Endodermal cell (in vitro differentiated cells): ENCODE data around the gene SRRM4. TPM values are rescaled to one million over a fixed set of nuclear protein-coding genes. Genes with fewer than 3 reads are reported as not detected.

Experiments
- DNase-seq: peaks from one replicate; pipeline ENCODE4 v3.0.0-alpha.2; 2017
- H3K27ac ChIP-seq: 2 replicates; pipeline ENCODE4 v1.5.1; 2013; ENCODE audit warnings: mild to moderate bottlenecking, low read depth, low read length, moderate library complexity
- H3K27me3 ChIP-seq: 2 replicates; pipeline ENCODE4 v1.6.1; 2013; ENCODE audit warnings: mild to moderate bottlenecking, low read length, moderate library complexity; ENCODE audit not compliant: insufficient read depth, control insufficient read depth, poor library complexity, severe bottlenecking
- H3K36me3 ChIP-seq: 2 replicates; pipeline ENCODE4 v1.7.0; 2013; ENCODE audit warnings: mild to moderate bottlenecking, low read length, moderate library complexity; ENCODE audit not compliant: control insufficient read depth, insufficient read depth
- H3K4me1 ChIP-seq: one replicate; pipeline ENCODE4 v1.7.0; 2013; ENCODE audit warnings: low read length; ENCODE audit not compliant: control insufficient read depth, insufficient read depth
- H3K4me3 ChIP-seq: 2 replicates; pipeline ENCODE4 v1.5.1; 2013; ENCODE audit warnings: mild to moderate bottlenecking, low read length, moderate library complexity
- H3K9ac ChIP-seq: 2 replicates; pipeline ENCODE4 v1.6.1; 2013; ENCODE audit warnings: mild to moderate bottlenecking, low read length, moderate library complexity; ENCODE audit not compliant: poor library complexity, severe bottlenecking; ENCODE audit errors: extremely low read depth
- H3K9me3 ChIP-seq: 2 replicates; pipeline ENCODE4 v1.6.1; 2013; ENCODE audit warnings: mild to moderate bottlenecking, low read length, moderate library complexity; ENCODE audit not compliant: control insufficient read depth
- H3K27ac Mint-ChIP-seq: 2 replicates; pipeline ENCODE4 v1.8.0; 2020; ENCODE audit warnings: mixed read lengths
- H3K27me3 Mint-ChIP-seq: 2 replicates; pipeline ENCODE4 v1.8.0; 2021; ENCODE audit warnings: mild to moderate bottlenecking, mixed read lengths; ENCODE audit not compliant: insufficient read depth
- H3K36me3 Mint-ChIP-seq: 2 replicates; pipeline ENCODE4 v1.8.0; 2020; ENCODE audit warnings: low read depth, mixed read lengths
- H3K4me1 Mint-ChIP-seq: 2 replicates; pipeline ENCODE4 v1.8.0; 2020; ENCODE audit warnings: mixed read lengths
- H3K4me3 Mint-ChIP-seq: 2 replicates; pipeline ENCODE4 v1.8.0; 2020; ENCODE audit warnings: mild to moderate bottlenecking, moderate library complexity, mixed read lengths
- H3K9me3 Mint-ChIP-seq: 2 replicates; pipeline ENCODE4 v1.8.0; 2020; ENCODE audit warnings: mild to moderate bottlenecking, mixed read lengths
- WGBS, 2 experiments: methylation state at CpG; one replicate each; pipeline versions ENCODE4 v1.1.5 to v1.1.7; 2013; ENCODE audit warnings: missing lambda C conversion rate in 2 of 2, mixed read lengths in 1 of 2; ENCODE audit not compliant: insufficient coverage in 1 of 2, insufficient read length in 1 of 2; 5-methylcytosine and 5-hydroxymethylcytosine counted together
- total RNA-seq, 2 donors: library from RNA; stranded (reverse); fragmentation: NEBNext Ultra II Directional in 1 of 2; extraction: Animal tissue kit (Norgen Biotek cat#: 25700) in 1 of 2; gene quantifications; 2 replicates in 1 of 2; 3 replicates in 1 of 2; pipeline ENCODE4 v1.2.1, GENCODE V29; 2021
- TF ChIP-seq, protein P1 (sequence below): fragments of 200-600 bp; sonication (generic); conservative IDR thresholded peaks from 2 replicates; pipeline ENCODE4 v1.5.0; 2021; ENCODE audit warnings: antibody characterized with exemption, mild to moderate bottlenecking

SRRM4 gene
- total RNA-seq, 2 donors from 2014 or later: 0.44 to 0.71 TPM

DNA sequence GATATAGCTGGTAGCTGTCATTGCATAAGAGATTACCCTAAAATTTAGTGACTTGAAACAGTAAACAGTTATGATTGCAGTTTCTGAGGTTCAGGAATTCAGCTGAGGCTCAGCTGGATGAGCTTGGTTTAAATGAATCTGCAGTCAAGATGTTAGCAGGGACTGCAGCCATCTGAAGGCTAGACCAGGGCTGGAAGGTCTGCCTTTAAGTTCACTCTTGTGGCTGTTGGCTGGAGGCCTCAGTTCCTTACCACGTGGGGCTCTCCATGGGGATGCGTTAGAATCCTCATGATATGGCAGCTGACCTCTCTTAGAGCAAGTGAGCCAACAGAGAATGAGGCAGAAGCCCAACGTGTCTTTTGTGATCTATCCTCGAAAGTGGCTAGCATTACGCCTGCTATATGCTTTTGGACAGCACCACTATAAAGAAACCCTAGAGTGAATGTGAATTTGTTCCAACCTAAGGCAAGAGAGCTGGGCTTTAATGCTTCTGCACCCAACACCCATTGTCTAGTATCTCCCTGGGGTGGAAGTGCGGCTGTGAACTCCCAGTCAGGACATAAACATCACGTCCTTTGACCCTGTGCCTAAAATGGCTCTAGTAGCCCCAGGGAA lies 223.4 kb downstream of the SRRM4 start:
- Mint-ChIP-seq H3K27me3 (no peaks in the 10 kb centered on the region), H3K4me1 (peaks cover 5% of the 10 kb centered on the region), H3K27ac (no peak overlapping the region), H3K36me3 (no peaks in the 10 kb centered on the region), H3K9me3 (no peaks in the 10 kb centered on the region), H3K4me3 (no peak overlapping the region)
- Histone ChIP-seq H3K27me3 (no peaks in the 10 kb centered on the region), H3K36me3 (no peaks in the 10 kb centered on the region), H3K4me3 (no peak overlapping the region), H3K27ac (no peak overlapping the region), H3K4me1 (no peaks in the 10 kb centered on the region), H3K9ac (no peak overlapping the region), H3K9me3 (no peaks in the 10 kb centered on the region)
- 79 to 83% methylated on average over 7 of the region's 7 CpGs for WGBS, 2 experiments
- no peak for DNase-seq
- TF ChIP-seq, protein P1, sequence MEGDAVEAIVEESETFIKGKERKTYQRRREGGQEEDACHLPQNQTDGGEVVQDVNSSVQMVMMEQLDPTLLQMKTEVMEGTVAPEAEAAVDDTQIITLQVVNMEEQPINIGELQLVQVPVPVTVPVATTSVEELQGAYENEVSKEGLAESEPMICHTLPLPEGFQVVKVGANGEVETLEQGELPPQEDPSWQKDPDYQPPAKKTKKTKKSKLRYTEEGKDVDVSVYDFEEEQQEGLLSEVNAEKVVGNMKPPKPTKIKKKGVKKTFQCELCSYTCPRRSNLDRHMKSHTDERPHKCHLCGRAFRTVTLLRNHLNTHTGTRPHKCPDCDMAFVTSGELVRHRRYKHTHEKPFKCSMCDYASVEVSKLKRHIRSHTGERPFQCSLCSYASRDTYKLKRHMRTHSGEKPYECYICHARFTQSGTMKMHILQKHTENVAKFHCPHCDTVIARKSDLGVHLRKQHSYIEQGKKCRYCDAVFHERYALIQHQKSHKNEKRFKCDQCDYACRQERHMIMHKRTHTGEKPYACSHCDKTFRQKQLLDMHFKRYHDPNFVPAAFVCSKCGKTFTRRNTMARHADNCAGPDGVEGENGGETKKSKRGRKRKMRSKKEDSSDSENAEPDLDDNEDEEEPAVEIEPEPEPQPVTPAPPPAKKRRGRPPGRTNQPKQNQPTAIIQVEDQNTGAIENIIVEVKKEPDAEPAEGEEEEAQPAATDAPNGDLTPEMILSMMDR: no peak

DNA sequence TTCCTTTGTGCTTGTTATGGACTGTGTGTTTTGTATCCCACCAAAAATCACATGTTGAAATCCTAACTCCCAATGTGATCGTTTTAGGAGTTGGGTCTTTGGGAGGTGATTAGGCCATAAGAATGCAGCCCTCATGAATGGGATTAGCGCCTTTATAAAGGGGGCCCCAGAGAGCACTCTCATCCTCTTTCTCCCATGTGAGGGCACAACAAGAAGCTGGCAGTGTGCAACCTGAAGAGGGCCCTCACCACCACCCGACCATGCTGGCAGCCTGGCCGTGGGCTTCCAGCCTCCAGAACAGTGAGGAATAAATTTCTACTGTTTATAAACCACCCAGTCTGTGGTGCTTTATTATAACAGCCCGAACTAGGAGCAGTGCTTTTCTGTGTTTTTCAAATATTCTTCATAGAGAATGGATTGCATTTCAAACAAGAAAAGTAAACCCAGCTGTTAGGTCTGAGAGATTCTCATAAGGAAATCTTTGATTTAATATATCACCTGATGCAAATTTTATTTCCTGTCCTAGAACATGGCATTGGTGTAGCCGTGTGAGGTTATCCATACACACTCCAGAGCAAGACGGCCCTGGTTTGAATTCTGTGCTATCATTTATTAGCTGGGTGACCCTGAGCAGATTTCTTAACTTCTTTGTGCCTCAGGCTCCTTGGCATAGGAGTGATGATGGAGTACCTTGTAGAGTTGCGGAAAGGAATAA lies 225.2 kb downstream of the SRRM4 start:
- Mint-ChIP-seq H3K4me1 (peaks cover 5% of the 10 kb centered on the region), H3K27me3 (no peaks in the 10 kb centered on the region), H3K36me3 (no peaks in the 10 kb centered on the region), H3K4me3 (no peak overlapping the region), H3K27ac (no peak overlapping the region), H3K9me3 (no peaks in the 10 kb centered on the region)
- H3K36me3 ChIP-seq: no peaks in the 10 kb centered on the region
- peak; percentile 74 for DNase-seq
- TF ChIP-seq, protein P1: peak; percentile 42
- H3K27ac ChIP-seq: no peak overlapping the region
- H3K4me3 ChIP-seq: no peak overlapping the region
- no peak overlapping the region for H3K9ac ChIP-seq
- WGBS, 2 experiments: 77% methylated on average over 8 of the region's 8 CpGs; no CpG with 5 or more reads in 1 of the 2 experiments
- H3K9me3 ChIP-seq: no peaks in the 10 kb centered on the region
- H3K27me3 ChIP-seq: no peaks in the 10 kb centered on the region
- H3K4me1 ChIP-seq: no peaks in the 10 kb centered on the region

DNA sequence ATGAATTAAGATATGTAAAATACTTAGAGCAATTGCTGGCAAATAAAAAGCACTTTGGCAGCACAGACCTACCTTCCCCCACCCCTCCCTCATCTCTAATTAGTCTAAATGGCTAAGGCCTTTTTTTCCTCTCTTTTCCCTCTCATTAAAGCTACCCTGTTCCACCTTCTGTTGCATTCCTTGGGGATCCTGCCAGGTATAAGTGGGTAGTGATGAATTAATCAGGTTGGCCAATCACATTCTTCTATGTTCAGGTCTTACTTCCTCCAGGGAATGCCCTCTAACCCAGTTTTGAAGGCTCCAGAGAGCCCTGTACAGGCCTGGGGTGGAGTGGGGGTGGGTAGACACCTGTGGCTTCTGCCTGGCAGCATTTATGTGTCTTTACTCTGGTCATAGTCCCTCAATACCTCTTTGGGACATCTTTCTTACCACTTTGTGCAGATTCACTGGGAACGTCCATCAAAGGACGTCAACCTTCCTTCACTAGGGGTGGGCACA lies 225.8 kb downstream of the SRRM4 start:
- Mint-ChIP-seq H3K27me3 (no peaks in the 10 kb centered on the region), H3K9me3 (no peaks in the 10 kb centered on the region), H3K36me3 (no peaks in the 10 kb centered on the region), H3K27ac (no peak overlapping the region), H3K4me1 (peaks cover 5% of the 10 kb centered on the region), H3K4me3 (no peak overlapping the region)
- Histone ChIP-seq H3K27ac (no peak overlapping the region), H3K36me3 (no peaks in the 10 kb centered on the region), H3K9ac (no peak overlapping the region), H3K9me3 (no peaks in the 10 kb centered on the region), H3K4me3 (no peak overlapping the region), H3K27me3 (no peaks in the 10 kb centered on the region), H3K4me1 (no peaks in the 10 kb centered on the region)
- TF ChIP-seq, protein P1: no peak
- no peak for DNase-seq
- WGBS, 2 experiments: 94 to 96% methylated on average over 2 of the region's 2 CpGs
